ENCODE results near the gene AP1G2. TPM values are rescaled to one million over a fixed set of nuclear protein-coding genes. Genes with fewer than 3 reads are reported as not detected.

The AP1G2 gene
- total and polyA plus RNA-seq, 4 donors = 12.4 to 26.6 (median 17.3) TPM

- H3K36me3 ChIP-seq (ENCODE audit: control insufficient read depth in 4 of 4, insufficient read depth in 3 of 4, low read depth in 1 of 4, low read length in 3 of 4) = peaks cover 4 to 16% (median 7%) of the 10 kb centered on the region in 4 donors
- TF ChIP-seq RXRA (IDR thresholded peaks at IDR 0.05) (peak in 1 of 2 donors; percentile 77), ATF3 (IDR thresholded peaks at IDR 0.05) (peak; percentile 91), TAF1 (conservative IDR thresholded peaks at IDR 0.05) (no peak), HNF4A (conservative IDR thresholded peaks at IDR 0.05) (peak; percentile 44 to 75), SP1 (IDR thresholded peaks at IDR 0.05) (peak; percentile 51), YY1 (IDR thresholded peaks at IDR 0.05) (no peak), FOXA2 (IDR thresholded peaks at IDR 0.05) (peak; percentile 6)
- DNase-seq (ENCODE audit: low spot score) = no peak
- no peak overlapping the region for H3K9ac ChIP-seq (ENCODE audit: low read depth in 1 of 2, low read length in 2 of 2)
- H3K27ac ChIP-seq (ENCODE audit: low read depth in 1 of 2, low read length in 2 of 2) = peak overlapping the region in 1 of 2 donors; percentile 5
- H3K9me3 ChIP-seq (ENCODE audit: control insufficient read depth in 4 of 4, low read length in 3 of 4) = no peaks in the 10 kb centered on the region
- 78% methylated on average over 14 of the region's 14 CpGs for WGBS
- H3K27me3 ChIP-seq (ENCODE audit: control insufficient read depth in 4 of 4, insufficient read depth in 4 of 4, low read length in 3 of 4) = no peaks in the 10 kb centered on the region
- H3K4me3 ChIP-seq (ENCODE audit: low read depth in 1 of 3, low read length in 3 of 3) = no peak overlapping the region
- H3K4me1 ChIP-seq (ENCODE audit: control insufficient read depth in 4 of 4, insufficient read depth in 4 of 4, low read length in 3 of 4) = peaks cover 0 to 30% (median 19%) of the 10 kb centered on the region in 4 donors
These were observed 4.0 kb downstream of the AP1G2 start for GRCh38 chr14:23563473-23564180.

GRCh38 chr14:23562822-23563472, 4.6 kb downstream of the AP1G2 start:
- Histone ChIP-seq H3K27ac (ENCODE audit: low read depth in 1 of 2, low read length in 2 of 2) (no peak overlapping the region), H3K9me3 (ENCODE audit: control insufficient read depth in 4 of 4, low read length in 3 of 4) (no peaks in the 10 kb centered on the region), H3K4me3 (ENCODE audit: low read depth in 1 of 3, low read length in 3 of 3) (no peak overlapping the region), H3K36me3 (ENCODE audit: control insufficient read depth in 4 of 4, insufficient read depth in 3 of 4, low read depth in 1 of 4, low read length in 3 of 4) (peaks cover 4 to 19% (median 8%) of the 10 kb centered on the region in 4 donors), H3K9ac (ENCODE audit: low read depth in 1 of 2, low read length in 2 of 2) (no peak overlapping the region), H3K4me1 (ENCODE audit: control insufficient read depth in 4 of 4, insufficient read depth in 4 of 4, low read length in 3 of 4) (peaks cover 0 to 30% (median 19%) of the 10 kb centered on the region in 4 donors), H3K27me3 (ENCODE audit: control insufficient read depth in 4 of 4, insufficient read depth in 4 of 4, low read length in 3 of 4) (no peaks in the 10 kb centered on the region)
- no peak for TF ChIP-seq REST (IDR thresholded peaks at IDR 0.05)
- TF ChIP-seq CTCF (IDR thresholded peaks at IDR 0.05; ENCODE audit: low read depth, low read length, missing input control) = peak; percentile 90
- TF ChIP-seq RAD21 (IDR thresholded peaks at IDR 0.05) = peak; percentile 71 to 85
- TF ChIP-seq TAF1 (conservative IDR thresholded peaks at IDR 0.05) = no peak
- no peak for TF ChIP-seq JUND (IDR thresholded peaks at IDR 0.05)
- 93% methylated on average over 2 of the region's 2 CpGs for WGBS
- DNase-seq (ENCODE audit: low spot score) = peak; percentile 57
